ENCODE results near the gene CC2D1A.
"Not testable (repeated sequence)": the region's sequence is repeated elsewhere in the genome, so short reads cannot be mapped to it uniquely, and the experiment has no call there.

Gene CC2D1A

GRCh38 chr19:13920940-13921747, 15.1 kb downstream of the CC2D1A start:
- Histone ChIP-seq H3K27ac (peak overlapping the region; percentile 35; the same call in 1 of the 2 replicates), H3K36me3 (peaks cover 72% of the 10 kb centered on the region)

GRCh38 chr19:13922118-13922517, 16.1 kb downstream of the CC2D1A start:
- H3K27ac ChIP-seq; H3K27me3 ChIP-seq (ENCODE audit: insufficient read depth, low read depth, severe bottlenecking); H3K9me3 ChIP-seq (ENCODE audit: severe bottlenecking); DNase-seq; H3K4me3 ChIP-seq (ENCODE audit: low read depth, low read length): not testable (repeated sequence)
- H3K36me3 ChIP-seq: peaks cover 80% of the 10 kb centered on the region

More at GRCh38 chr19:13920940-13921747, 15.1 kb downstream of the CC2D1A start:
- Histone ChIP-seq H3K9me3 (ENCODE audit: severe bottlenecking) (peaks cover 5% of the 10 kb centered on the region), H3K4me3 (ENCODE audit: low read depth, low read length) (no peak overlapping the region), H3K27me3 (ENCODE audit: insufficient read depth, low read depth, severe bottlenecking) (no peaks in the 10 kb centered on the region)
- TF ChIP-seq, protein P1, sequence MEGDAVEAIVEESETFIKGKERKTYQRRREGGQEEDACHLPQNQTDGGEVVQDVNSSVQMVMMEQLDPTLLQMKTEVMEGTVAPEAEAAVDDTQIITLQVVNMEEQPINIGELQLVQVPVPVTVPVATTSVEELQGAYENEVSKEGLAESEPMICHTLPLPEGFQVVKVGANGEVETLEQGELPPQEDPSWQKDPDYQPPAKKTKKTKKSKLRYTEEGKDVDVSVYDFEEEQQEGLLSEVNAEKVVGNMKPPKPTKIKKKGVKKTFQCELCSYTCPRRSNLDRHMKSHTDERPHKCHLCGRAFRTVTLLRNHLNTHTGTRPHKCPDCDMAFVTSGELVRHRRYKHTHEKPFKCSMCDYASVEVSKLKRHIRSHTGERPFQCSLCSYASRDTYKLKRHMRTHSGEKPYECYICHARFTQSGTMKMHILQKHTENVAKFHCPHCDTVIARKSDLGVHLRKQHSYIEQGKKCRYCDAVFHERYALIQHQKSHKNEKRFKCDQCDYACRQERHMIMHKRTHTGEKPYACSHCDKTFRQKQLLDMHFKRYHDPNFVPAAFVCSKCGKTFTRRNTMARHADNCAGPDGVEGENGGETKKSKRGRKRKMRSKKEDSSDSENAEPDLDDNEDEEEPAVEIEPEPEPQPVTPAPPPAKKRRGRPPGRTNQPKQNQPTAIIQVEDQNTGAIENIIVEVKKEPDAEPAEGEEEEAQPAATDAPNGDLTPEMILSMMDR (IDR thresholded peaks at IDR 0.05; ENCODE audit: low read depth, low read length): no peak
- DNase-seq: peak; percentile 51

- H3K27ac ChIP-seq: no peak overlapping the region
- no peaks in the 10 kb centered on the region for H3K27me3 ChIP-seq (ENCODE audit: insufficient read depth, low read depth, severe bottlenecking)
- TF ChIP-seq, protein P1 (IDR thresholded peaks at IDR 0.05; ENCODE audit: low read depth, low read length): no peak
- H3K4me3 ChIP-seq (ENCODE audit: low read depth, low read length): no peak overlapping the region
- H3K36me3 ChIP-seq: peaks cover 81% of the 10 kb centered on the region
- no peak for DNase-seq
- H3K9me3 ChIP-seq (ENCODE audit: severe bottlenecking): peaks cover 5% of the 10 kb centered on the region
Measured at GRCh38 chr19:13923194-13923987, 17.4 kb downstream of the CC2D1A start.

- no peak overlapping the region for H3K4me3 ChIP-seq (ENCODE audit: low read depth, low read length)
- peaks cover 66% of the 10 kb centered on the region for H3K36me3 ChIP-seq
- no peak overlapping the region for H3K27ac ChIP-seq
- H3K9me3 ChIP-seq (ENCODE audit: severe bottlenecking): peaks cover under 1% of the 10 kb centered on the region
- DNase-seq: no peak
- TF ChIP-seq, protein P1 (IDR thresholded peaks at IDR 0.05; ENCODE audit: low read depth, low read length): no peak
- H3K27me3 ChIP-seq (ENCODE audit: insufficient read depth, low read depth, severe bottlenecking): no peaks in the 10 kb centered on the region
Measured at GRCh38 chr19:13926010-13926409, 20.0 kb downstream of the CC2D1A start.

DNA sequence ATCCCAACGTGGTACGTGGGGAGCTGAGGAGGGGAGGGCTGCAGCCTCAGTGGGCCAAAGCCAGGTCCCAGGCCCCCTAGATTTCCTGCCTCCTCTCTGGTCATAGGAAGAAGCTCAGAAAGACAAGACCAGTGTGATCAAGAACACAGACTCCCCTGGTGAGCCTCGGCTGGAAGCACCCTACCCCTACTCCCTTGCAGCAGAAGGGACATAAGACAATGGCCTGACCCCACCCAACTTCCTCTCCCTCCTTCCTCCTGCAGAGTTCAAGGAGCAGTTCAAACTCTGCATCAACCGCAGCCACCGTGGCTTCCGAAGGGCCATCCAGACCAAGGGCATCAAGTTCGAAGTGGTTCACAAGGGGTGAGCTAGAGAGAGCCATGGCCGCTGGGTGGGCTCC, 20.7 kb downstream of the CC2D1A start:
- TF ChIP-seq, protein P1 (IDR thresholded peaks at IDR 0.05; ENCODE audit: low read depth, low read length): no peak
- no peak overlapping the region for H3K27ac ChIP-seq
- no peak for DNase-seq
- H3K9me3 ChIP-seq (ENCODE audit: severe bottlenecking): no peaks in the 10 kb centered on the region
- no peaks in the 10 kb centered on the region for H3K27me3 ChIP-seq (ENCODE audit: insufficient read depth, low read depth, severe bottlenecking)
- H3K36me3 ChIP-seq: peaks cover 59% of the 10 kb centered on the region
- H3K4me3 ChIP-seq (ENCODE audit: low read depth, low read length): no peak overlapping the region

GRCh38 chr19:13929340-13929739, 23.3 kb downstream of the CC2D1A start:
- peaks cover 37% of the 10 kb centered on the region for H3K36me3 ChIP-seq
- H3K4me3 ChIP-seq (ENCODE audit: low read depth, low read length): no peak overlapping the region
- TF ChIP-seq, protein P1 (IDR thresholded peaks at IDR 0.05; ENCODE audit: low read depth, low read length): no peak
- H3K27me3 ChIP-seq (ENCODE audit: insufficient read depth, low read depth, severe bottlenecking): no peaks in the 10 kb centered on the region
- no peak overlapping the region for H3K27ac ChIP-seq
- DNase-seq: no peak
- no peaks in the 10 kb centered on the region for H3K9me3 ChIP-seq (ENCODE audit: severe bottlenecking)

Measured in WERI-Rb-1 (cell line).